GM12873 (cell line): ENCODE measurements around the gene SYT9.

Source experiments
- TF ChIP-seq, protein P1 (sequence below): IDR thresholded peaks from 2 replicates; pipeline ENCODE4 v1.5.1; 2012; ENCODE audit warnings: low read depth, mild to moderate bottlenecking, moderate library complexity, low read length, control low read depth; ENCODE audit not compliant: insufficient read depth; ENCODE audit errors: missing control alignments

SYT9 gene

GRCh38 chr11:7251836-7252682 lies at the start of gene SYT9:
Gene SYT9, plus strand, starts transcription at chr11:7251904. Its CDS starts 283 bp downstream, at chr11:7252187.
- TF ChIP-seq, protein P1, sequence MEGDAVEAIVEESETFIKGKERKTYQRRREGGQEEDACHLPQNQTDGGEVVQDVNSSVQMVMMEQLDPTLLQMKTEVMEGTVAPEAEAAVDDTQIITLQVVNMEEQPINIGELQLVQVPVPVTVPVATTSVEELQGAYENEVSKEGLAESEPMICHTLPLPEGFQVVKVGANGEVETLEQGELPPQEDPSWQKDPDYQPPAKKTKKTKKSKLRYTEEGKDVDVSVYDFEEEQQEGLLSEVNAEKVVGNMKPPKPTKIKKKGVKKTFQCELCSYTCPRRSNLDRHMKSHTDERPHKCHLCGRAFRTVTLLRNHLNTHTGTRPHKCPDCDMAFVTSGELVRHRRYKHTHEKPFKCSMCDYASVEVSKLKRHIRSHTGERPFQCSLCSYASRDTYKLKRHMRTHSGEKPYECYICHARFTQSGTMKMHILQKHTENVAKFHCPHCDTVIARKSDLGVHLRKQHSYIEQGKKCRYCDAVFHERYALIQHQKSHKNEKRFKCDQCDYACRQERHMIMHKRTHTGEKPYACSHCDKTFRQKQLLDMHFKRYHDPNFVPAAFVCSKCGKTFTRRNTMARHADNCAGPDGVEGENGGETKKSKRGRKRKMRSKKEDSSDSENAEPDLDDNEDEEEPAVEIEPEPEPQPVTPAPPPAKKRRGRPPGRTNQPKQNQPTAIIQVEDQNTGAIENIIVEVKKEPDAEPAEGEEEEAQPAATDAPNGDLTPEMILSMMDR = no peak

DNA sequence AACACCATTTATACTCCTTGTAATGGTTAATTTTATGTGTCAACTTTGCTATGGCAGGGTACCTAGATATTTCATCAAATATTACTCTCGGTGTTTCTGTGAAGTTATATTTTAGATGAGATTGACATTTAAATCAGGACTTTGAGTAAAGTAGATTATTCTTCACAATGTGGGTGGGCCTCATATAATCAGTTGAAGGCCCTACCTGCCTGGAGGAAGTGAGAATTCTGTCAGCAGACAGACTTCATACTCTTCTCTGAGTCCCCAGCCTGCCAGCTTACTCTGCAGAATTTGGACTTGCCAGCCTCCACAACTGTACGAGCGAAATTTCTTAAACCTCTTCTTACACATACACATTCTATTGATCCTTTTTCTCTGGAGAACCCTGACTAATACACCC lies 49.3 kb upstream of the SYT9 start:
- TF ChIP-seq, protein P1 = no peak

DNA sequence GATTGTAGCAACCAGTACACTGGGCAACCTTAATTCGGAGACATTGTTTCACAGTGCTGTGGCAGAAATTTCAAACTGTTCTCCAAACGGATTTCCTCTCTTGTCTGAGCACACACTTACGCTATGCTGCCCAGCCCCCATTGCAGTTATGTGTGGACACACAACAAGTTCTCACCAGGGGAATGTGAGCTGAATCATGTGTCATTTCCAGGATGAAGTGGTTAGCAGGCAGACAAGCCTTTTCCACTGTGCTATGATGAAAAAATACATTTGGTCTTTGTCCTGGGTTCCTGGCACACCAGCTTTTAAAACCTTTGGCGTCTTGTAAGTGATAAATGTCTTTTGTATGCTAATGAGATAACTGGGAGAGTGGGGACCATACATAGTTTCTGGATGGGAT lies 46.9 kb upstream of the SYT9 start:
- TF ChIP-seq, protein P1 = no peak

DNA sequence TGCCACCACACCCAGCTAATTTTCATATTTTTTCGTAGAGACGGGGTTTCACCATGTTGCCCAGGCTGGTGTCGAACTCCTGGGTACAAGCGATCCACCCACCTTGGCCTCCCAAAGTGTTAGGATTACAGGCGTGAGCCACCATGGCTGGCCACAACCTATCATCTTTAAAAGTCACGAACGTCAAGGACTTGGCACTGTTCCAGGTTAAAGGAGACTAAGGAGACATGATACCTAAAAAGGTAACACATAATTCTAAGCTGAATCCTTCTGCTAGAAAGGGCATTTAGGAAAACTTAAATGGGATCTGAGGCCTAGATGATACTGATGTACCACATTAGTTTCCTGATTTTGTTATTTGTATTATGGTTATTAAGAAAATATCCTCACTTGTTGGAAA lies 43.3 kb upstream of the SYT9 start:
- TF ChIP-seq, protein P1 = no peak

DNA sequence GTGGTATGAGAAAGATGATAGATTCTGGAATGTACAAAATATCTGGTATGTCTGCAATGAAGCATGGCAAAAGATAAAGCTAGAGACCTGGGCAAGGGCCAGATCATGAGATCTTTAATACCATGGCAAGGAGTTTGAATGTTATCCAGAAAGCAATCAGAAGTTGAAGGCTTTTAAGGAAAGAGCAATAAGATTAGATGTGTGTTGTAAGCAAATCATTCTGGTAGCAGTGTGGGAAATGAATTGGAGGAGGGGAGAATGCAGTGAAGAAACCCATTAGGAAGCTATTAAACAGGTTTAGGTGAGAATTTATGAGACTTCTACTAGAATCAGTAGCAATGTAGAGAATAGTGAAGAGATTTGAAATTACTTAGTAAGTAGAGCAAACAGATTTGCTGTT lies 32.2 kb upstream of the SYT9 start:
- TF ChIP-seq, protein P1 = no peak

- TF ChIP-seq, protein P1 = no peak
Observed at GRCh38 chr11:7220636-7221035, 31.1 kb upstream of the SYT9 start.

GRCh38 chr11:7222619-7223018 lies 29.1 kb upstream of the SYT9 start:
- TF ChIP-seq, protein P1 = no peak
